ENCODE measurements around the gene NR5A2. TPM values are rescaled to one million over a fixed set of nuclear protein-coding genes. Genes with fewer than 3 reads are reported as not detected.

NR5A2 gene
- total RNA-seq, 2 donors from 2014 or later, result 0.62 to 1.7 TPM

DNA sequence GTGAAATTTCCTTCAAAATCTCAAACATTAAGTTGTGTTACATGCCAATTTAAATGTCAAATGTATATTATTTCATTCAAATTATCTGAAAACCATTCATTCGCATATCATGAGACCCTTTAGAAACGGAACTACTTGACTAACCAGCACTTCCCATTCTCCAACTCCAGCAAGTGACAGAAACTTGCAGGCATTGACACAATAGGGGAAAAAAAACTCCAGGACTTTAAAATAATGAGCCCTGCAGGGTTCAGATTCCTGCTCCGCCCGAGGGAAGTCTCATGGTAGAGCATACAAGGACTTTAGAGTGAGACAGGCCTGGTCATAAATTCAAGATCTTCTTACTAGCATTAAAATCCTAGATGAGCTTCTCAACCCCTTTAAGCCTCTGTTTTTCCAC, 138.9 kb downstream of the NR5A2 start:
- H3K9ac ChIP-seq (ENCODE audit: extremely low read depth, low read length, poor library complexity, severe bottlenecking), result no peak overlapping the region
- no peak overlapping the region for H3K27ac ChIP-seq (ENCODE audit: low read depth, low read length)
- WGBS, 2 experiments (ENCODE audit: insufficient coverage in 1 of 2, insufficient read length in 1 of 2), result 88% methylated on average over 4 of the region's 4 CpGs; no CpG with 5 or more reads in 1 of the 2 experiments
- H3K27me3 Mint-ChIP-seq (ENCODE audit: insufficient read depth), result peaks cover 13% of the 10 kb centered on the region
- H3K36me3 ChIP-seq (ENCODE audit: control insufficient read depth, insufficient read depth, low read length), result no peaks in the 10 kb centered on the region
- no peak overlapping the region for H3K4me3 ChIP-seq (ENCODE audit: low read length)
- no peak overlapping the region for H3K27ac Mint-ChIP-seq
- peaks cover 18% of the 10 kb centered on the region for H3K4me1 Mint-ChIP-seq
- no peaks in the 10 kb centered on the region for H3K4me1 ChIP-seq (ENCODE audit: control insufficient read depth, insufficient read depth, low read length)
- H3K9me3 Mint-ChIP-seq, result no peaks in the 10 kb centered on the region
- H3K4me3 Mint-ChIP-seq, result no peak overlapping the region
- DNase-seq, result no peak
- no peaks in the 10 kb centered on the region for H3K9me3 ChIP-seq (ENCODE audit: control insufficient read depth, low read length)
- H3K36me3 Mint-ChIP-seq (ENCODE audit: low read depth), result no peaks in the 10 kb centered on the region
- TF ChIP-seq, protein P1, sequence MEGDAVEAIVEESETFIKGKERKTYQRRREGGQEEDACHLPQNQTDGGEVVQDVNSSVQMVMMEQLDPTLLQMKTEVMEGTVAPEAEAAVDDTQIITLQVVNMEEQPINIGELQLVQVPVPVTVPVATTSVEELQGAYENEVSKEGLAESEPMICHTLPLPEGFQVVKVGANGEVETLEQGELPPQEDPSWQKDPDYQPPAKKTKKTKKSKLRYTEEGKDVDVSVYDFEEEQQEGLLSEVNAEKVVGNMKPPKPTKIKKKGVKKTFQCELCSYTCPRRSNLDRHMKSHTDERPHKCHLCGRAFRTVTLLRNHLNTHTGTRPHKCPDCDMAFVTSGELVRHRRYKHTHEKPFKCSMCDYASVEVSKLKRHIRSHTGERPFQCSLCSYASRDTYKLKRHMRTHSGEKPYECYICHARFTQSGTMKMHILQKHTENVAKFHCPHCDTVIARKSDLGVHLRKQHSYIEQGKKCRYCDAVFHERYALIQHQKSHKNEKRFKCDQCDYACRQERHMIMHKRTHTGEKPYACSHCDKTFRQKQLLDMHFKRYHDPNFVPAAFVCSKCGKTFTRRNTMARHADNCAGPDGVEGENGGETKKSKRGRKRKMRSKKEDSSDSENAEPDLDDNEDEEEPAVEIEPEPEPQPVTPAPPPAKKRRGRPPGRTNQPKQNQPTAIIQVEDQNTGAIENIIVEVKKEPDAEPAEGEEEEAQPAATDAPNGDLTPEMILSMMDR (conservative IDR thresholded peaks at IDR 0.05), result no peak
- no peaks in the 10 kb centered on the region for H3K27me3 ChIP-seq (ENCODE audit: control insufficient read depth, insufficient read depth, low read length, poor library complexity, severe bottlenecking)

DNA sequence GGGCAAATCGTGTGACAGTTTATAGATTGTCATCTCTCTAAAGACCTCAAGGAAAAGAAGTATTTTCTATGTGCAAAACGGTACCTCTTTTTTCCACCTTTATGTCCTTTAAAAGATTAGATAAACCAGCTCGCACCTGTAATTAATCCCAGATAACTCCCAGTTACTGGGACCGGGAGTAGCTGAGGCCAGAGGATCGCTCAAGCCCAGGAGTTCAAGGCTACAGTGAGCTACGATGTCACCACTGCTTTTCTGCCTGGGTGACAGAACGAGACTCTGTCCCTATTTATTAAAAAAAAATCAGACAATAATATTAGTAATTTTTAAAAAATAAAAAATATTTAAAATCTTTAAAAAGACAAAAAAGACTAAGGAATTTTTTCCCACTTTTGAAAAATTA, 141.4 kb downstream of the NR5A2 start:
- Mint-ChIP-seq H3K27me3 (ENCODE audit: insufficient read depth) (peaks cover 19% of the 10 kb centered on the region), H3K4me1 (peaks cover 8% of the 10 kb centered on the region), H3K4me3 (no peak overlapping the region), H3K9me3 (no peaks in the 10 kb centered on the region), H3K36me3 (ENCODE audit: low read depth) (no peaks in the 10 kb centered on the region), H3K27ac (no peak overlapping the region)
- no peaks in the 10 kb centered on the region for H3K4me1 ChIP-seq (ENCODE audit: control insufficient read depth, insufficient read depth, low read length)
- no peaks in the 10 kb centered on the region for H3K36me3 ChIP-seq (ENCODE audit: control insufficient read depth, insufficient read depth, low read length)
- TF ChIP-seq, protein P1 (conservative IDR thresholded peaks at IDR 0.05), result no peak
- H3K27ac ChIP-seq (ENCODE audit: low read depth, low read length), result no peak overlapping the region
- no peak for DNase-seq
- H3K4me3 ChIP-seq (ENCODE audit: low read length), result no peak overlapping the region
- H3K9me3 ChIP-seq (ENCODE audit: control insufficient read depth, low read length), result no peaks in the 10 kb centered on the region
- H3K27me3 ChIP-seq (ENCODE audit: control insufficient read depth, insufficient read depth, low read length, poor library complexity, severe bottlenecking), result no peaks in the 10 kb centered on the region
- H3K9ac ChIP-seq (ENCODE audit: extremely low read depth, low read length, poor library complexity, severe bottlenecking), result no peak overlapping the region
- 63 to 71% methylated on average over 4 to 6 of the region's 7 CpGs for WGBS, 2 experiments (ENCODE audit: insufficient coverage in 1 of 2, insufficient read length in 1 of 2)

DNA sequence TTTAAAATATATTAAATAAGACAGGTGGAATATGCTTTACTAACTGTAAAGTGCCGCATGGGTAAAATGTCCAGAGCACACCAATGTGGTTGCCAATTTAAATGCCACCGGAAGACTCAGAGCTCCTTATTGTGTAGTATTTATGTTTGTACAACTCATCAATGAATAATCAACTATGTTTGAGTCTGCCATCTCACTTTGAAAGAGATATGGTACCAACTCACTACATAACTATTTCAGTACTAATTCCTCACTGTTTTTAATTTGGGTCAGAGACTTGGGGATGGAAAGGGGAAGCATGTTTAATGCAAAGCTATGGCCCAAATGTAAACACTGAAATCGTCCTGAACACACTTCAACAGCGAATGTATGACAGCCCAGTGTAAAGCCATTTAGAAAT, 144.8 kb downstream of the NR5A2 start:
- no peaks in the 10 kb centered on the region for H3K4me1 ChIP-seq (ENCODE audit: control insufficient read depth, insufficient read depth, low read length)
- Mint-ChIP-seq H3K9me3 (no peaks in the 10 kb centered on the region), H3K27ac (no peak overlapping the region), H3K36me3 (ENCODE audit: low read depth) (no peaks in the 10 kb centered on the region), H3K4me1 (peaks cover 14% of the 10 kb centered on the region), H3K27me3 (ENCODE audit: insufficient read depth) (peaks cover 13% of the 10 kb centered on the region), H3K4me3 (no peak overlapping the region)
- DNase-seq, result no peak
- no peaks in the 10 kb centered on the region for H3K36me3 ChIP-seq (ENCODE audit: control insufficient read depth, insufficient read depth, low read length)
- H3K4me3 ChIP-seq (ENCODE audit: low read length), result no peak overlapping the region
- no peak overlapping the region for H3K27ac ChIP-seq (ENCODE audit: low read depth, low read length)
- TF ChIP-seq, protein P1 (conservative IDR thresholded peaks at IDR 0.05), result no peak
- no peak overlapping the region for H3K9ac ChIP-seq (ENCODE audit: extremely low read depth, low read length, poor library complexity, severe bottlenecking)
- H3K9me3 ChIP-seq (ENCODE audit: control insufficient read depth, low read length), result no peaks in the 10 kb centered on the region
- no peaks in the 10 kb centered on the region for H3K27me3 ChIP-seq (ENCODE audit: control insufficient read depth, insufficient read depth, low read length, poor library complexity, severe bottlenecking)
- 77 to 83% methylated on average over 1 to 4 of the region's 4 CpGs for WGBS, 2 experiments (ENCODE audit: insufficient coverage in 1 of 2, insufficient read length in 1 of 2)
